ENCODE data around the gene CCR6. TPM values are rescaled to one million over a fixed set of nuclear protein-coding genes. Genes with fewer than 3 reads are reported as not detected.
A peak's percentile ranks its signal among the peaks of the same experiment; 100 is the strongest.

Gene CCR6
- total and polyA plus RNA-seq, 2 of the 13 experiments (the other 11 are each of a cell fraction or from before 2014, with no cell fraction given) = 4.5 to 8.7 TPM

DNA sequence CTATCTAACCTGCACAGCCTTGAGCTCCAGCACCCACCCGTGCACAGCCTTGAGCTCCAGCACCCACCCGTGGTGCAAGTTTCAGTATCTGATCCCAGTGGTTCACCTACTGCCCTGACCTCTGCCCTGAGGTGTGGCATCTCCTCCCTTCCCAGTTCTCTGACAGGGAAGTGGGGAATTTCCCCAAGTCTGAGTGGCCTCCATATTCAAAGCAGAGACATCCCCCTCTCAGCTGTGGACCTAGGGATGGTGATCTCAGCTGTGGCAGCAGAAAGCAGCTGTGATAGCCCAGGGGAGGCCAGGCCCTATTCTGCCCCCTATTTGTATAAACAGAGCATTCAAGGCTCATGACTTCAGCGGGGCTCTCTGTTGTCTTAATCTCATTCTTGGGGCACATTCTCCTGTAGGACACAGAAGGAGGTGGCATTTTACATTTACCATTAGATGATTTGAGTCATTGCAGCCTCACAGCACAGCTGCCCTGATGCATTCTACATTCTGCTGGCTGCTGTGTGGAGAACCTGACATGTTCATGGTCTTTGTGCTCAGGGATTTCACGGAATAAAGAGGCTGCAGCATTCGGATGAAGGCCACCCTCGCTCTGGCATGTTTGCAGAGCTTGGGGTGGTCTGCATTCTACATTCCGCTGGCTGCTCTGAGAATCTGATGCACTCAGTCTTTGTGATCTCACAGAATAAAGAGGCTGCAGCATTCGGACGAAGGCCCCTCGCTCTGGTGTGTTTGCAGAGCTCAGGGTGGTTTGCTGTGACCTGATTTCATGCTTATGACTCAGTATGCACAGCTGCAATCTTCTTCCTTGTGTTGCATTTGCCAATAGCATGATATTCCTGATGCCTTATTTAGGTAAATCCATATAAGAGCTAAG, 17.9 kb downstream of the CCR6 start (continued):
- TF ChIP-seq ZBTB10 (CRISPR knock-in tag; IDR thresholded peaks at IDR 0.05; ENCODE audit: borderline replicate concordance) (no peak), JUN (CRISPR knock-in tag; IDR thresholded peaks at IDR 0.05) (peak; percentile 71; the same call in 1 of the 2 replicates), CENPBD1 (CRISPR knock-in tag; IDR thresholded peaks at IDR 0.05; ENCODE audit: borderline replicate concordance, low read depth) (no peak), TP53 (CRISPR knock-in tag; conservative IDR thresholded peaks at IDR 0.05) (no peak), ZNF597 (CRISPR knock-in tag; IDR thresholded peaks at IDR 0.05) (no peak), NCOA5 (CRISPR knock-in tag; IDR thresholded peaks at IDR 0.05) (0 out of 2 replicates have a peak, but pooled peaks have one; percentile 8), HNRNPL (IDR thresholded peaks at IDR 0.05; ENCODE audit: low read depth, low read length) (no peak), ZNF296 (CRISPR knock-in tag; conservative IDR thresholded peaks at IDR 0.05) (no peak), MEF2D (CRISPR knock-in tag; IDR thresholded peaks at IDR 0.05) (no peak), WIZ (CRISPR knock-in tag; IDR thresholded peaks at IDR 0.05) (no peak), ZNF530 (CRISPR knock-in tag; IDR thresholded peaks at IDR 0.05; ENCODE audit: low read depth) (no peak), YY1 (IDR thresholded peaks at IDR 0.05; ENCODE audit: insufficient read depth, insufficient replicate concordance, low read depth, low read length) (no peak), KAT2B (IDR thresholded peaks at IDR 0.05; ENCODE audit: borderline replicate concordance, low read depth, low read length) (no peak), ZNF713 (CRISPR knock-in tag; IDR thresholded peaks at IDR 0.05) (no peak), MZF1 (CRISPR knock-in tag; IDR thresholded peaks at IDR 0.05; ENCODE audit: borderline replicate concordance) (no peak), ZNF724P (CRISPR knock-in tag; IDR thresholded peaks at IDR 0.05; ENCODE audit: borderline replicate concordance) (0 out of 2 replicates have a peak, but pooled peaks have one; percentile 10), U2AF2 (IDR thresholded peaks at IDR 0.05; ENCODE audit: low read depth, low read length) (no peak)
- TF ChIP-seq, protein P1, sequence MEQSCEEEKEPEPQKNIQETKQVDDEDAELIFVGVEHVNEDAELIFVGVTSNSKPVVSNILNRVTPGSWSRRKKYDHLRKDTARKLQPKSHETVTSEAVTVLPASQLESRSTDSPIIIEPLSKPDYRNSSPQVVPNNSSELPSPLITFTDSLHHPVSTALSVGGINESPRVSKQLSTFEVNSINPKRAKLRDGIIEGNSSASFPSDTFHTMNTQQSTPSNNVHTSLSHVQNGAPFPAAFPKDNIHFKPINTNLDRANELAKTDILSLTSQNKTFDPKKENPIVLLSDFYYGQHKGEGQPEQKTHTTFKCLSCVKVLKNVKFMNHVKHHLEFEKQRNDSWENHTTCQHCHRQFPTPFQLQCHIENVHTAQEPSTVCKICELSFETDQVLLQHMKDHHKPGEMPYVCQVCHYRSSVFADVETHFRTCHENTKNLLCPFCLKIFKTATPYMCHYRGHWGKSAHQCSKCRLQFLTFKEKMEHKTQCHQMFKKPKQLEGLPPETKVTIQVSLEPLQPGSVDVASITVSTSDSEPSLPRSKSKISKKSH (CRISPR knock-in tag; IDR thresholded peaks at IDR 0.05; ENCODE audit: borderline replicate concordance) = no peak; the same call in 1 of the 2 replicates
- TF ChIP-seq, protein P2, sequence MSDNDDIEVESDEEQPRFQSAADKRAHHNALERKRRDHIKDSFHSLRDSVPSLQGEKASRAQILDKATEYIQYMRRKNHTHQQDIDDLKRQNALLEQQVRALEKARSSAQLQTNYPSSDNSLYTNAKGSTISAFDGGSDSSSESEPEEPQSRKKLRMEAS (IDR thresholded peaks at IDR 0.05) = peak; percentile 25; the same call in 1 of the 2 replicates

Measured in HepG2 (cell line).